Measurements from ENCODE around the gene ANKRD11. TPM values are rescaled to one million over a fixed set of nuclear protein-coding genes. Genes with fewer than 3 reads are reported as not detected.

Gene ANKRD11
- total and polyA plus RNA-seq, 5 experiments from 2014 or later, result 8.9 to 328 (median 61.1) TPM

Other genes with a start within 250 kb of the ANKRD11 start
- 100 to 1,000 TPM; 164 to 169 TPM for gene SPG7, start 17.8 kb upstream of the ANKRD11 start, total RNA-seq
- gene SPG7, start 17.8 kb upstream of the ANKRD11 start, polyA plus RNA-seq, result 10 to 100 TPM; 44.8 to 58.2 (median 44.9) TPM
- gene RPL13, start 70.1 kb upstream of the ANKRD11 start, total RNA-seq, result 1,000 to 10,000 TPM; 5,034 to 5,103 TPM
- gene RPL13, start 70.1 kb upstream of the ANKRD11 start, polyA plus RNA-seq, result 1,000 to 10,000 TPM; 5,034 to 7,902 (median 7,525) TPM
- gene CPNE7, start 85.2 kb upstream of the ANKRD11 start, total RNA-seq, result under 1 TPM in 1 of 2 experiments, not detected in 1; 0.23 TPM
- gene CPNE7, start 85.2 kb upstream of the ANKRD11 start, polyA plus RNA-seq, result under 1 TPM in 1 of 3 donors, not detected in 2; 0.53 TPM
- not detected for gene DPEP1, start 123.1 kb upstream of the ANKRD11 start, total RNA-seq
- not detected for gene DPEP1, start 123.1 kb upstream of the ANKRD11 start, polyA plus RNA-seq
- gene CHMP1A, start 167.1 kb upstream of the ANKRD11 start, total RNA-seq, result 10 to 100 TPM; 75.3 to 75.4 TPM
- gene CHMP1A, start 167.1 kb upstream of the ANKRD11 start, polyA plus RNA-seq, result 10 to 100 TPM; 48.9 to 58.3 (median 52.7) TPM
- gene SPATA33, start 167.3 kb upstream of the ANKRD11 start, total RNA-seq, result 1 to 10 TPM; 6.2 to 7.7 TPM
- 1 to 10 TPM; 1.7 to 3.0 (median 2.3) TPM for gene SPATA33, start 167.3 kb upstream of the ANKRD11 start, polyA plus RNA-seq
- 100 to 1,000 TPM; 129 to 135 TPM for gene CDK10, start 196.1 kb upstream of the ANKRD11 start, total RNA-seq
- gene CDK10, start 196.1 kb upstream of the ANKRD11 start, polyA plus RNA-seq, result 10 to 100 TPM; 25.4 to 63.3 (median 27.3) TPM
- gene SPATA2L, start 211.1 kb upstream of the ANKRD11 start, total RNA-seq, result 1 to 10 TPM; 6.9 to 8.1 TPM
- 1 to 10 TPM; 3.5 to 6.4 (median 5.4) TPM for gene SPATA2L, start 211.1 kb upstream of the ANKRD11 start, polyA plus RNA-seq
- 10 to 100 TPM; 16.5 to 17.0 TPM for gene VPS9D1, start 230.3 kb upstream of the ANKRD11 start, total RNA-seq
- 1 to 10 TPM in 1 of 3 donors, under 1 TPM in 2; 0.53 to 1.3 (median 0.91) TPM for gene VPS9D1, start 230.3 kb upstream of the ANKRD11 start, polyA plus RNA-seq
- 100 to 1,000 TPM; 168 to 171 TPM for gene ZNF276, start 231.0 kb upstream of the ANKRD11 start, total RNA-seq
- 10 to 100 TPM; 15.0 to 56.0 (median 19.6) TPM for gene ZNF276, start 231.0 kb upstream of the ANKRD11 start, polyA plus RNA-seq

Data from naive thymus-derived CD8-positive, alpha-beta T cell (primary cell).